OCI-LY1 (cell line): ENCODE data around the gene SPRED1.
"Not testable (repeated sequence)": the region's sequence is repeated elsewhere in the genome, so short reads cannot be mapped to it uniquely, and the experiment has no call there.

Source experiments
- H2AFZ ChIP-seq: fragments of 200-600 bp; sonication (generic), shearing (Covaris generic); 2 replicates; pipeline ENCODE4 v1.6.0; 2014; ENCODE audit warnings: antibody characterized with exemption, mild to moderate bottlenecking, low read length
- H3F3A ChIP-seq: fragments of 200-600 bp; sonication (generic), shearing (Covaris generic); 2 replicates; pipeline ENCODE4 v1.6.0; 2014; ENCODE audit warnings: mild to moderate bottlenecking, antibody characterized with exemption, low read length, moderate library complexity; ENCODE audit not compliant: insufficient read depth
- H3K27ac ChIP-seq: fragments of 200-600 bp; sonication (generic); 2 replicates; pipeline ENCODE4 v1.5.1; 2014; ENCODE audit warnings: low read length, mixed run types, mild to moderate bottlenecking, low read depth; ENCODE audit not compliant: poor library complexity, severe bottlenecking
- H3K27me3 ChIP-seq: fragments of 200-600 bp; sonication (generic); 2 replicates; pipeline ENCODE4 v1.6.0; 2014; ENCODE audit warnings: antibody characterized with exemption, mild to moderate bottlenecking, low read length, moderate library complexity; ENCODE audit not compliant: insufficient read depth
- H3K36me3 ChIP-seq: fragments of 200-600 bp; sonication (generic); 2 replicates; pipeline ENCODE4 v1.6.1; 2014; ENCODE audit warnings: mild to moderate bottlenecking, antibody characterized with exemption, low read length, moderate library complexity, mixed read lengths; ENCODE audit not compliant: insufficient read depth
- H3K4me1 ChIP-seq: fragments of 200-600 bp; sonication (generic); 2 replicates; pipeline ENCODE4 v1.5.1; 2014; ENCODE audit warnings: mild to moderate bottlenecking, low read length, moderate library complexity; ENCODE audit not compliant: insufficient read depth, severe bottlenecking
- H3K4me2 ChIP-seq: fragments of 200-600 bp; sonication (generic), shearing (Covaris generic); 2 replicates; pipeline ENCODE4 v1.6.1; 2014; ENCODE audit warnings: low read length
- H3K4me3 ChIP-seq: fragments of 200-600 bp; sonication (generic); 2 replicates; pipeline ENCODE4 v1.5.1; 2014; ENCODE audit warnings: low read length, low read depth, mild to moderate bottlenecking, mixed read lengths; ENCODE audit not compliant: poor library complexity, severe bottlenecking
- H3K79me2 ChIP-seq: fragments of 200-600 bp; shearing (Covaris generic); 2 replicates; pipeline ENCODE4 v1.6.1; 2016; ENCODE audit warnings: mixed run types, low read length, mixed read lengths; ENCODE audit not compliant: insufficient read depth
- H3K9ac ChIP-seq: fragments of 200-600 bp; sonication (generic), shearing (Covaris generic); 2 replicates; pipeline ENCODE4 v1.6.1; 2014; ENCODE audit warnings: mild to moderate bottlenecking, low read length, mixed read lengths
- H3K9me2 ChIP-seq: fragments of 200-600 bp; sonication (generic), shearing (Covaris generic); 2 replicates; pipeline ENCODE4 v1.6.1; 2014; ENCODE audit warnings: low read depth, mild to moderate bottlenecking, low read length, mixed read lengths
- H3K9me3 ChIP-seq: fragments of 200-600 bp; shearing (Covaris generic); 2 replicates; pipeline ENCODE4 v1.6.1; 2014; ENCODE audit warnings: low read length, mixed read lengths
- H4K20me1 ChIP-seq: fragments of 200-600 bp; sonication (generic), shearing (Covaris generic); 2 replicates; pipeline ENCODE4 v1.6.0; 2016; ENCODE audit warnings: mild to moderate bottlenecking, low read length; ENCODE audit not compliant: insufficient read depth
- EZH2 ChIP-seq: fragments of 200-600 bp; sonication (generic), shearing (Covaris generic); IDR thresholded peaks from 2 replicates; pipeline ENCODE4 v1.8.0; 2017; ENCODE audit warnings: borderline replicate concordance, mixed run types, mild to moderate bottlenecking, antibody characterized with exemption, low read length, moderate library complexity, mixed read lengths
- TF ChIP-seq, protein P1 (sequence below): fragments of 200-600 bp; sonication (generic), shearing (Covaris generic); IDR thresholded peaks from 2 replicates; pipeline ENCODE4 v1.5.1; 2017; ENCODE audit warnings: mild to moderate bottlenecking, antibody characterized with exemption, low read length, moderate library complexity, mixed read lengths

Gene SPRED1

DNA sequence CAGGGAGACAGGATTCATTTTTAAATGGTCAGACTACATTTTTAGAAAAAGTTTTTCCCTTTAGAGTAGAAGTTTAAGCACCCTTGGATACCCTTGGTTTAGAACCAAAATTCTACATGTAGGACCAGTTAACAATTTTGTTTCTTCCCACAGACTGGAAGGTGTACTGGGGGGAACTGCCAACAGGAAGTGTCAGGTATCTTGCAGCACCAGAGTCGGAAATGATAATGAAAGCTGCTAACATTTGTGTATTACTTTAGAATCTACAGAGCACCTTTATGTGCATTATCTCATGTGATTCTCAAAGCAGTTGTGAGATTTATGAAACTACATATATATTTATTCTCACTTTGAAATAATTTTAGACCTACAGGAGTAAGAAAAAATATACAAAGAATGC lies 21.5 kb downstream of the SPRED1 start:
- Histone ChIP-seq H3K27me3 (no peaks in the 10 kb centered on the region), H3K9me3 (no peaks in the 10 kb centered on the region), H3K4me3 (no peak overlapping the region), H3K4me2 (peak overlapping the region; percentile 39; the same call in 1 of the 2 replicates), H3K9ac (no peak overlapping the region; the same call in 1 of the 2 replicates), H3K79me2 (peaks cover 10% of the 10 kb centered on the region), H3K27ac (peak overlapping the region; percentile 17), H3F3A (no peaks in the 10 kb centered on the region), H4K20me1 (no peaks in the 10 kb centered on the region; the same call in 1 of the 2 replicates), H3K9me2 (no peaks in the 10 kb centered on the region), H3K36me3 (no peaks in the 10 kb centered on the region), H2AFZ (no peak overlapping the region), H3K4me1 (peaks cover 11% of the 10 kb centered on the region)
- TF ChIP-seq, protein P1, sequence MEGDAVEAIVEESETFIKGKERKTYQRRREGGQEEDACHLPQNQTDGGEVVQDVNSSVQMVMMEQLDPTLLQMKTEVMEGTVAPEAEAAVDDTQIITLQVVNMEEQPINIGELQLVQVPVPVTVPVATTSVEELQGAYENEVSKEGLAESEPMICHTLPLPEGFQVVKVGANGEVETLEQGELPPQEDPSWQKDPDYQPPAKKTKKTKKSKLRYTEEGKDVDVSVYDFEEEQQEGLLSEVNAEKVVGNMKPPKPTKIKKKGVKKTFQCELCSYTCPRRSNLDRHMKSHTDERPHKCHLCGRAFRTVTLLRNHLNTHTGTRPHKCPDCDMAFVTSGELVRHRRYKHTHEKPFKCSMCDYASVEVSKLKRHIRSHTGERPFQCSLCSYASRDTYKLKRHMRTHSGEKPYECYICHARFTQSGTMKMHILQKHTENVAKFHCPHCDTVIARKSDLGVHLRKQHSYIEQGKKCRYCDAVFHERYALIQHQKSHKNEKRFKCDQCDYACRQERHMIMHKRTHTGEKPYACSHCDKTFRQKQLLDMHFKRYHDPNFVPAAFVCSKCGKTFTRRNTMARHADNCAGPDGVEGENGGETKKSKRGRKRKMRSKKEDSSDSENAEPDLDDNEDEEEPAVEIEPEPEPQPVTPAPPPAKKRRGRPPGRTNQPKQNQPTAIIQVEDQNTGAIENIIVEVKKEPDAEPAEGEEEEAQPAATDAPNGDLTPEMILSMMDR: no peak
- no peak for TF ChIP-seq EZH2

DNA sequence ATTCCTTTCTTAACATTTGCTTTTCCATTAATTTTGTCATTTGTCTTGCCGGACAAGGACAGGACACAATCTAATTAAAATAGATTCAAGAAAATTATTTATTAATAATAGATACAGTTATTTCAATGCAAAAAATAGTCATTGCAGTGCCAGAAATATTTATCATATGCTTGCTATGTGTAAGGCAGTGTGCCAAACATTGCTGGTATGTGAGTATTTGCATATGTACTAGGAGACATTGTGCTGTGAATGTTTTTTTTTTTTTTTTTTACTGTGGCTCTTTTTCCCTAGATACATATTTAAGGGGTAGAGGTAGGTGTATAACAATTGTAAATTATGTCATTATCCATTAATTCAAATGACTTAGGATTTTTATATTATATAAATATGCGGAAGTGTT lies 23.3 kb downstream of the SPRED1 start:
- Histone ChIP-seq H3K9ac (no peak overlapping the region), H2AFZ (no peak overlapping the region), H3K4me2 (no peak overlapping the region), H3K4me1 (peaks cover 11% of the 10 kb centered on the region), H3K36me3 (no peaks in the 10 kb centered on the region), H4K20me1 (no peaks in the 10 kb centered on the region; the same call in 1 of the 2 replicates), H3K27ac (no peak overlapping the region), H3K9me2 (no peaks in the 10 kb centered on the region), H3K4me3 (no peak overlapping the region), H3K9me3 (no peaks in the 10 kb centered on the region), H3K79me2 (peaks cover 10% of the 10 kb centered on the region), H3K27me3 (no peaks in the 10 kb centered on the region), H3F3A (no peaks in the 10 kb centered on the region)
- TF ChIP-seq, protein P1: no peak
- no peak for TF ChIP-seq EZH2

DNA sequence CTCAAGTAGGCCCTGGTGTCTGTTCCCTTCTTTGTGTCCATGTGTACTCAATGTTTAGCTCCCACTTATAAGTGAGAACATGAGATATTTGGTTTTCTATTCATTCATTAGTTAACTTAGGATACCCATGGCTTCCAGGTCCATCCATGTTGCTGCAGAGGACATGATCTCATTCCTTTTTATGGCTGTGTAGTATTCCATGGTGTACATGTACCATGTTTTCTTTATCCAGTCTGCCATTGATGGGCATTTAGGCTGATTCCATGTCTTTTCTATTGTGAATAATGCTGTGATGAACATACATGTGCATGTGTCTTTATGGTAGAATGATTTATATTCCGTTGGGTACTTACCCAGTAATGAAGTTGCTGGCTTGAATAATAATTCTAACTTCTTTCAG lies 24.6 kb downstream of the SPRED1 start:
- not testable (repeated sequence) for H3K9me3 ChIP-seq, H3K9me2 ChIP-seq, H2AFZ ChIP-seq, H3K4me2 ChIP-seq, H3F3A ChIP-seq, H3K36me3 ChIP-seq, H3K27ac ChIP-seq, H4K20me1 ChIP-seq, H3K4me3 ChIP-seq, H3K27me3 ChIP-seq, H3K9ac ChIP-seq
- Histone ChIP-seq H3K4me1 (peaks cover 11% of the 10 kb centered on the region), H3K79me2 (peaks cover 10% of the 10 kb centered on the region)

DNA sequence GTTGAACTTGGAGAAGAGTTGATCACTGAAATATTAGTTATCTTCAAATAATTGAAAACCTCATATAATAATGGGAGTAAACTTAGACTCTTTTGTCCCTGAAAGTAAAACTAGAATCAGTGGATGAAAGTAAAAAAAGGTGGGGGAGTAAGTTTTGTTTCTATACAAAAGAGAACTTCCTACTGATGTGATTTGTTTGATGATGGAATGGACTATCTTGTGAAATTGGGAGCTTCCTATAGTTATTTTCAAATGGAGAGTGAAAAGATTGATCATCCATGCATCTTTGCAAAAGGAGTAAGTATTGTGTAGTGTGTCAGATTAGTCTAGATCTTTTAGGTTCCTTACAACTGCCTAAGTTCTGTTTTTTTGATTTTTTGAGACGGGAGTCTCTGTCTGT lies 28.4 kb downstream of the SPRED1 start:
- H3K9me3 ChIP-seq: no peaks in the 10 kb centered on the region
- H3K4me2 ChIP-seq: no peak overlapping the region
- H3K27me3 ChIP-seq: no peaks in the 10 kb centered on the region
- H4K20me1 ChIP-seq: no peaks in the 10 kb centered on the region
- H3K4me1 ChIP-seq: no peaks in the 10 kb centered on the region
- H3K27ac ChIP-seq: no peak overlapping the region
- H3K4me3 ChIP-seq: no peak overlapping the region
- TF ChIP-seq, protein P1: no peak
- TF ChIP-seq EZH2: no peak
- no peaks in the 10 kb centered on the region for H3K36me3 ChIP-seq
- H3K9me2 ChIP-seq: no peaks in the 10 kb centered on the region
- H3K9ac ChIP-seq: no peak overlapping the region
- H3K79me2 ChIP-seq: peaks cover 10% of the 10 kb centered on the region; the same call in 1 of the 2 replicates
- no peaks in the 10 kb centered on the region for H3F3A ChIP-seq
- no peak overlapping the region for H2AFZ ChIP-seq
